PC-9 (cell line): Measurements from ENCODE around the gene UBASH3A. TPM values are rescaled to one million over a fixed set of nuclear protein-coding genes. Genes with fewer than 3 reads are reported as not detected.
A peak's percentile ranks its signal among the peaks of the same experiment; 100 is the strongest.

Source experiments
- BruUV-seq: library from RNA; stranded (reverse); fragments of 400-500 nt; replicated peaks from 2 replicates; lab custom pipeline; 2021; lab: Mats Ljungman, UMichigan
- CTCF ChIA-PET: fragments of 300-600 bp; sonication (Branson Sonifier 250); formaldehyde crosslinking; loops from one replicate; lab custom pipeline; 2022; ENCODE audit warnings: antibody characterized with exemption; lab: Charles Lee
- POLR2A ChIA-PET: fragments of 300-600 bp; sonication (Branson Sonifier 250); formaldehyde crosslinking; loops from one replicate; lab custom pipeline; 2022; ENCODE audit warnings: antibody characterized with exemption; ENCODE audit not compliant: unreplicated experiment; lab: Charles Lee
- DNase-seq, 2 experiments: peaks; one replicate each; pipeline versions ENCODE4 v3.0.0 to v3.0.0-alpha.2; 2015 to 2022; ENCODE audit warnings: mixed read lengths in 1 of 2
- H2AFZ ChIP-seq: fragments of 200-600 bp; sonication (generic); 2 replicates; pipeline ENCODE4 v1.8.1; 2017; ENCODE audit warnings: antibody characterized with exemption
- H3F3A ChIP-seq: fragments of 200-600 bp; sonication (generic); 2 replicates; pipeline ENCODE4 v1.8.1; 2017; ENCODE audit warnings: antibody characterized with exemption, mild to moderate bottlenecking, low read depth; ENCODE audit not compliant: insufficient read depth
- H3K27ac ChIP-seq: fragments of 200-600 bp; sonication (generic); 2 replicates; pipeline ENCODE4 v1.6.1; 2016; ENCODE audit warnings: mixed run types
- H3K27me3 ChIP-seq: fragments of 200-600 bp; sonication (generic); 2 replicates; pipeline ENCODE4 v1.6.1; 2016; ENCODE audit warnings: low read depth, mixed run types; ENCODE audit not compliant: insufficient read depth
- H3K36me3 ChIP-seq: fragments of 200-600 bp; sonication (generic); 2 replicates; pipeline ENCODE4 v1.6.1; 2016; ENCODE audit warnings: low read depth, mixed run types
- H3K4me1 ChIP-seq: fragments of 200-600 bp; sonication (generic); replicated peaks from 2 replicates; pipeline ENCODE4 v1.6.1; 2016; ENCODE audit warnings: mixed run types; ENCODE audit not compliant: insufficient read depth
- H3K4me2 ChIP-seq: fragments of 200-600 bp; sonication (generic); 2 replicates; pipeline ENCODE4 v1.6.1; 2017; ENCODE audit warnings: mixed run types
- H3K4me3 ChIP-seq: fragments of 200-600 bp; sonication (generic); 2 replicates; pipeline ENCODE4 v1.6.1; 2016; ENCODE audit warnings: mixed run types
- H3K79me2 ChIP-seq: fragments of 200-600 bp; sonication (generic); 2 replicates; pipeline ENCODE4 v1.6.1; 2017; ENCODE audit warnings: low read depth, mixed run types
- H3K9me2 ChIP-seq: fragments of 200-600 bp; sonication (generic); 2 replicates; pipeline ENCODE4 v1.8.1; 2017; ENCODE audit warnings: mild to moderate bottlenecking; ENCODE audit not compliant: insufficient read depth
- H3K9me3 ChIP-seq: fragments of 200-600 bp; sonication (generic); 2 replicates; pipeline ENCODE4 v1.8.1; 2016; ENCODE audit warnings: low read depth; ENCODE audit not compliant: insufficient read depth
- H4K20me1 ChIP-seq: fragments of 200-600 bp; sonication (generic); 2 replicates; pipeline ENCODE4 v1.8.1; 2017; ENCODE audit not compliant: insufficient read depth
- CTCF ChIP-seq: fragments of 200-600 bp; sonication (generic); conservative IDR thresholded peaks from 2 replicates; pipeline ENCODE4 v1.6.1; 2017; ENCODE audit warnings: mixed run types, antibody characterized with exemption, mild to moderate bottlenecking, moderate library complexity
- EZH2 ChIP-seq: fragments of 200-600 bp; sonication (generic); IDR thresholded peaks from 2 replicates; pipeline ENCODE4 v1.8.0; 2017; ENCODE audit warnings: antibody characterized with exemption, low read depth
- intact Hi-C: fragments of 100-400 bp; cut with micrococcal nuclease; formaldehyde crosslinking; loops from one replicate; pipeline ENCODE4 v1.10.0; 2022; ENCODE audit not compliant: unreplicated experiment
- total RNA-seq: library from RNA; stranded (reverse); gene quantifications from 2 replicates; pipeline ENCODE4 v1.2.3, GENCODE V29; 2021

The UBASH3A gene
- total RNA-seq, 1 experiment from 2014 or later: not detected

GRCh38 chr21:42387843-42388340, 15.8 kb upstream of the UBASH3A start:
- Histone ChIP-seq H3K9me3 (no peaks in the 10 kb centered on the region), H3K27me3 (no peaks in the 10 kb centered on the region), H3K9me2 (no peaks in the 10 kb centered on the region), H3K4me2 (no peak overlapping the region), H2AFZ (no peak overlapping the region), H3K4me3 (no peak overlapping the region), H3K79me2 (no peaks in the 10 kb centered on the region), H3F3A (no peaks in the 10 kb centered on the region), H3K36me3 (no peaks in the 10 kb centered on the region), H3K27ac (no peak overlapping the region), H4K20me1 (no peaks in the 10 kb centered on the region), H3K4me1 (peaks cover 18% of the 10 kb centered on the region)
- intact Hi-C loops: loop anchor here (10.0 kb wide), 1 partner anchor 127 kb away; the partner anchor contains the start of gene SLC37A1
- BruUV-seq: no TSS peak
- POLR2A ChIA-PET: no interaction called here
- TF ChIP-seq CTCF (no peak), EZH2 (no peak)
- CTCF ChIA-PET: no interaction called here
- no peak for DNase-seq

- Histone ChIP-seq H3F3A (no peaks in the 10 kb centered on the region), H3K4me3 (no peak overlapping the region; the same call in 1 of the 2 replicates), H3K79me2 (no peaks in the 10 kb centered on the region), H3K4me1 (peaks cover 18% of the 10 kb centered on the region), H3K9me2 (no peaks in the 10 kb centered on the region), H2AFZ (peak overlapping the region; percentile 60; the same call in 1 of the 2 replicates), H3K27ac (peak overlapping the region; percentile 70), H3K4me2 (peak overlapping the region; percentile 59), H3K9me3 (no peaks in the 10 kb centered on the region), H3K27me3 (no peaks in the 10 kb centered on the region), H4K20me1 (no peaks in the 10 kb centered on the region), H3K36me3 (no peaks in the 10 kb centered on the region)
- CTCF ChIA-PET: no interaction called here
- TF ChIP-seq EZH2: no peak
- TF ChIP-seq CTCF: no peak
- POLR2A ChIA-PET: no interaction called here
- BruUV-seq: no TSS peak
- DNase-seq: peak in 1 of 2 experiments; percentile 71
- intact Hi-C loops: loop anchor here (10.0 kb wide), 1 partner anchor 126 kb away; the partner anchor contains the start of gene SLC37A1
These were observed 14.8 kb upstream of the UBASH3A start for GRCh38 chr21:42388740-42389448.

- no peaks in the 10 kb centered on the region for H4K20me1 ChIP-seq
- ChIA-PET POLR2A (no interaction called here), CTCF (no interaction called here)
- H3K9me3 ChIP-seq: no peaks in the 10 kb centered on the region
- peak overlapping the region; percentile 59 for H3K4me2 ChIP-seq
- H3K9me2 ChIP-seq: no peaks in the 10 kb centered on the region
- intact Hi-C loops: loop anchor here (10.0 kb wide), 1 partner anchor 125 kb away; the partner anchor contains the start of gene SLC37A1
- peak overlapping the region; percentile 60; the same call in 1 of the 2 replicates for H2AFZ ChIP-seq
- TF ChIP-seq EZH2 (no peak), CTCF (no peak)
- H3K36me3 ChIP-seq: no peaks in the 10 kb centered on the region
- no TSS peak for BruUV-seq
- peak overlapping the region; percentile 70 for H3K27ac ChIP-seq
- peak; percentile 15 to 78 for DNase-seq
- peaks cover 18% of the 10 kb centered on the region for H3K4me1 ChIP-seq
- H3K79me2 ChIP-seq: no peaks in the 10 kb centered on the region
- no peak overlapping the region; the same call in 1 of the 2 replicates for H3K4me3 ChIP-seq
- no peaks in the 10 kb centered on the region for H3F3A ChIP-seq
- H3K27me3 ChIP-seq: no peaks in the 10 kb centered on the region
These were observed 14.3 kb upstream of the UBASH3A start for GRCh38 chr21:42389449-42389835.
